Measurements from ENCODE around the gene MEIS2. TPM values are rescaled to one million over a fixed set of nuclear protein-coding genes. Genes with fewer than 3 reads are reported as not detected.

MEIS2 gene
- total RNA-seq, 1 donor from 2014 or later: not detected

DNA sequence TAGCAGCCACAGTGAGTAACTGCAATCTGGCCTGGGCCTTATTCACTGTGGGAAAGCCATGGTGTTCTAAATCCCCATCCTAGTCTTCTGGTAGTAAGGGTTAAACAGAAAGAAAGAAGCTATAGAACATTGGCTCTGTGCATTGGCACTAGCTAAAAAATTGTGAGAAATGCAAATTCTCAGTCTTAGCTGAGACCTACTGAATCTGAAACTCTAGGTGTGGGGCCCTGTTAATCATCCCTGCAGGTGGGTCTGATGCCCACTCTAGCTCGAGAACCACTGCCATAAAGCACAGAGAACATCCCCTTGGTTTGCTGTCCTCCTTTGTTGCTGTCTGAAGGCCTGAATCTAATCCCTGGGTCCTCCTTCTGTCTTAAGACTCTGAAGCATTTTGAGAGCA is 59.3 kb downstream of the MEIS2 start:
- intact Hi-C loops (cut with micrococcal nuclease): no loop called here

DNA sequence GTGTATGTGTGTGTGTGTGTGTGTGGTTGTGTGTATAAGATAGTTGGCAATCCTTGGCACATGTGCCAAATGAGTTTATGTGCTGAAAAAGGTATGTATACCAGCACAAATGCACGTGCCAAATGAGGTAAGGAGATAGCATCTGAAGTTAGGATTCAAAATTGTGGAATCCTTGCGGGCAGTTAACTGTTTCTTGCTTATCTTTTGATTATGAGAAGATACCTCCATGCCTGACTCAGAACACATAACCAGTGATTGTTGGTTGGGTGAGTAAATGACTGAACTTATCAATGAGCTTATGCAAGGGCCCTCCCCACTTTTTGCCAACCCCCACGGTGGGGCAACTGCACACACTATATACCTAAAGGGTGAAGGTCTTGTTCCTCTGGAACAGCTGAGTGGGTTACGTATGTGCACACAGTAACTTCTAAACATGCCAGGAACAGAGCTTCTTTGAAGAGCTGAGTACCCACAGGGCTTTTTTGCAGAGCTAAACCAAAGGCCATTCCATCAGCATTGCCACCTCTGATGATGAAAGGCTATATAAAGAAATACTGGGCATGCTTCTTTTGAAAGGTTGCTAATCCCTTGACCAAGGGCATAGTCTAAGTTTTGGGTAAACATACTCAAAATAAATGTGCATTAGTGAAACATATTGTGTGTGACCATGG is 60.1 kb downstream of the MEIS2 start:
- intact Hi-C loops (cut with micrococcal nuclease): no loop called here

- intact Hi-C loops (cut with micrococcal nuclease): no loop called here
These were observed 61.6 kb downstream of the MEIS2 start for GRCh38 chr15:37038716-37039106.

DNA sequence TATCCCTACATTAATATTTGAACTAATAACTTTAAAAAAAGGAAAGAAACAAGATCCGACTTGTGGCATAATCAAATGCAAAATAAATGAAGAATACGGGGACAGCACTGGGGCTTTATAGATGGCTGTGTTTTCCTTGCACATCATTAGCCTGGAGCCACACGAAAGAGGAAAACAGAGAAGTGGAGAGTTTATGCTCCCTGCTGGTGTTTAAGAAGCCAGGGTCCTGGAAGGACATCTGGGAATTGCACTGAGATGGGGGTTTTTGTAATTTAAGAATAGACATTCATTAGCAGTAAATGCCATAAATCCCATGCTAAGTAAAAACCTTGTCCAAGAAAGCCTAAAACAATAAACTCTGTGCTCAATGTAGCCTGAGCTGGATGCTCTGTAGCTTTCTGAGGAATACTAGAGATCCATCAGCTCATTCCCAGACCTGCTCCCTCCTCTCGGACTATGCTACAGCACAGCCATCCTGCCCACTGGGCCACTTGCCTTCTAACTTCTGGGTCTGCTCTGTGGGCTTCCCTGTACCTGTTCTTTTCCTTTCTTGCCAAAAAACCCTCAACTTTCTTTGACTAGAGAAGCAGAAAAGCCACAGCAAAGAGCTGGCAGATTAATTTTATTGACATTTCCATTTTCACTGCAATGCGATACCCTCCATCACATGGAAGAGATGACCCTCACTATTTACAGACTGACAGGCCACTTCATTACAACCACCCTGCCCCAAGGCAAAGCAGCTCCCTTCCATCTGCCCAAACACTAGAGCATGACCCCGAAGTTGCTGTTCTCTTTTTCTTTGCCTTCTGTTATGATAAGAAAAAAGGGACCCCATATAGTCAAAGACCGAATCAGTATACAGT is 62.3 kb downstream of the MEIS2 start:
- intact Hi-C loops (cut with micrococcal nuclease): no loop called here

DNA sequence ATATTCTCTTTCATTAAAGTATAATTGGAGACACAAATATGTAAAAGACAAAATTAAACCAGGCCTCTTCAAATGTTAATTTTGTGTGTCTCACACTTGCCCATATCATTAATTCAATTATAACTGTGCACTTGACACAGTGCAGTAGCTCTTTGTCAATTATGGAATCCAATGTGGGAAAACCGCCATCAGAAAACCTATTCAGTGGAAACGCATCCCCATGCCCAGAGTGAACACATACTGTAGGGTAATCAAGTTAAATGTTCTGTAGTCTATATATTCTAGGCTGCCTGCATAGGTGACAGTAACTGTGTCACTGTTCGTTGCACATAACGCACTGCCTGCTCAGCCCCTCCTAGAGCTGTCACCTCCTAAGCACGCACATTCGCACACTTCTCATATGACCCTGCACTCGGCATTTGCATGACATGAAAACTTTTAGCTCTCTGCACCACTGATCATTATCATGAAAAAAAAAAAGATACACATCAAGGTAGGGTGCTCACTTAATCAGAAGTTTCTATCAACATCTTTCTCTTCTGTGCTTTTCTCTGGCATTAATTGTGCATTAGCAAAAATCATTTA is 63.2 kb downstream of the MEIS2 start:
- intact Hi-C loops (cut with micrococcal nuclease): no loop called here

DNA sequence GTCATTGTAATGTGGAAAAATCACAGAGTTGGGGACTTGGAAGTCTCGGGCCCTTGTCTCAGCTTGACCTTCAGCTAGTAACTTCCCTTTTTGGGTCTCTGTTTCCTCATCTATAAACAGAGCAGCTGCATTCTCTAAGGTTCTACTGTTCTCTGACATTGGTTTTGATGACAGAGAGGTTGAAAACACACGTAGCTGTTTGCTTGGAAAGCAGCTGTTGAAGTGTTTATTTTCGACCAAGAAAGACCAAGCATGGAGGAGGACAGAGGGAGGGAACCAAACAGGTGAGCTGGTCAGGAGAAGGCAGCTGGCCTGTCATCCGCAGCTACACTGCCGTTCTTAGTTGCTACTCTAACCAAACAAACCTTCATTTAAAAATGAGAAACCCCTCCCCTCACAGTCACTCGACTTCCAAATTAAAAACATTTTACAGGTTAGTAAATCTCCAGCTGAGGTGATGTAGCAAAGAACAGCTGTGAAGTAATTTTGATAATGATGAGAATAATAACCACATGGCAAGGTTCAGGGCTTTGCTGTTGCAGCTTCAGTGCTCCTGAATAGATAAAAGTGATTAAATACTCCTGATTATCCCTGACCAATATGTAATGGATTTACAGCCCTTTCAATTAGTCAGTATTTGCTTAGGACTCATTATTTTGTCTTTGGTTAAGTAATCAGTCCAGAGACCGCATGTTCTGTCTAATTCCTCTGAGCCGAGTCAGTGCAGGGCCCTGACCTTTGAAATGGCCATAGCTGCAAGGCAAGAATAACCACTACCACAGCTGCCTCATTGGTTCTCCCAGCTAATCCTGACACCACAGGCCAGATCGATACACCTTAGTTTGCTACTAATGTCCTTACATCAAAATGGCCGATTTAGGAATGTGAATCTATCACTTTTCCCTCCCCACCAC is 65.3 kb downstream of the MEIS2 start:
- intact Hi-C loops (cut with micrococcal nuclease): no loop called here

- intact Hi-C loops (cut with micrococcal nuclease): no loop called here
These were observed 66.0 kb downstream of the MEIS2 start for GRCh38 chr15:37034392-37034791.

DNA sequence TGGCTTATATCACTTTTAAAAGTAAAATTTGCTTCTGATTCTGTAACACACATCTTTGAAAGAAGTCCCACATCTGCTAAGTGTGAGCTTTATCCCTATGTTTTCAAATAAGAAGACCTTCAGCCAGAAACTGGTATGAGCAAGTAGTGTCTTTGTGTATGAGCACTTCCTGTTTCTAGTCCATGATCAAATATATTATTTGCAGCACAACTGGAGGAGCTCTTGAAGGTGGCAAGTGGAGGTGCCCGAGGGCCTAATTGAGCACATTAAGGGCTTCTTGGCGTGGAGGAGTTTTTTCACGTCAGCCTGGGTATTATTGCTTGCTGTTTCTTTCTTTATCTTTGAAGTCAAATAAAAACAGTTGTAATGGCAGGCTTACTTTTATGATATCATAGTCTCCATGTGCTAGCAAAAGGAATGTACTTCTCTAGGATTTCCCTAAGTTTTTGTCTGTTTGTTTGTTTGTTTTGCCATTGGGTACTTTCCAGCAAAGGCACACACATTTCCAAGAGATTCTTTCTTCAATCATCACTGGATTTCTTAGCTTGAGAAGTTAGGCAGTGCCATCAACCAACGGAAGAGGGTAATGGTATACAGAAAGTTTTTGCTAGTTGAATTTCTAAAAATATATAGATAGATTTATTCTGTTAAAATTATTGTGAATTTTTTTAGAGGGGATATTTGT is 68.1 kb downstream of the MEIS2 start:
- intact Hi-C loops (cut with micrococcal nuclease): no loop called here

DNA sequence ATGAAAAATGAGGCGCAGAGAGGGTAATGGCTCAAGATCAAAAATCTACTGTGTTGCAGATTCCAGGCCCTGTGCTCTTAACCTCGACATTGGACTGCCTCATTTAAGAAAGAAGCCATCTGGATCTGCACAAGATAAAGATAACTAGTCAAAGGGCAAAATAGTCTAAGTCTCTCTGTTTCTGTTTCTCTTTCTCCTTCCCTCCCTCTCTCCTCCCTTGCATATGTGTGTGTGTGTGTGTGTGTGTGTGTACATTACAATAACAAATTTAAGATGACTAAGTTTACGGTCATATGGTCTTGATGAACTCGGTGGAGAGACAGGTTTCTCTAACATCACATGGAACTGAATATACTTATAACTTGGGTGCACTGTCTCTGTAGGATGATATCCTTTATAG is 69.2 kb downstream of the MEIS2 start:
- intact Hi-C loops (cut with micrococcal nuclease): no loop called here

- intact Hi-C loops (cut with micrococcal nuclease): no loop called here
These were observed 71.6 kb downstream of the MEIS2 start for GRCh38 chr15:37028625-37029296.

GRCh38 chr15:37020852-37021251 is 79.5 kb downstream of the MEIS2 start:
- intact Hi-C loops (cut with micrococcal nuclease): no loop called here

DNA sequence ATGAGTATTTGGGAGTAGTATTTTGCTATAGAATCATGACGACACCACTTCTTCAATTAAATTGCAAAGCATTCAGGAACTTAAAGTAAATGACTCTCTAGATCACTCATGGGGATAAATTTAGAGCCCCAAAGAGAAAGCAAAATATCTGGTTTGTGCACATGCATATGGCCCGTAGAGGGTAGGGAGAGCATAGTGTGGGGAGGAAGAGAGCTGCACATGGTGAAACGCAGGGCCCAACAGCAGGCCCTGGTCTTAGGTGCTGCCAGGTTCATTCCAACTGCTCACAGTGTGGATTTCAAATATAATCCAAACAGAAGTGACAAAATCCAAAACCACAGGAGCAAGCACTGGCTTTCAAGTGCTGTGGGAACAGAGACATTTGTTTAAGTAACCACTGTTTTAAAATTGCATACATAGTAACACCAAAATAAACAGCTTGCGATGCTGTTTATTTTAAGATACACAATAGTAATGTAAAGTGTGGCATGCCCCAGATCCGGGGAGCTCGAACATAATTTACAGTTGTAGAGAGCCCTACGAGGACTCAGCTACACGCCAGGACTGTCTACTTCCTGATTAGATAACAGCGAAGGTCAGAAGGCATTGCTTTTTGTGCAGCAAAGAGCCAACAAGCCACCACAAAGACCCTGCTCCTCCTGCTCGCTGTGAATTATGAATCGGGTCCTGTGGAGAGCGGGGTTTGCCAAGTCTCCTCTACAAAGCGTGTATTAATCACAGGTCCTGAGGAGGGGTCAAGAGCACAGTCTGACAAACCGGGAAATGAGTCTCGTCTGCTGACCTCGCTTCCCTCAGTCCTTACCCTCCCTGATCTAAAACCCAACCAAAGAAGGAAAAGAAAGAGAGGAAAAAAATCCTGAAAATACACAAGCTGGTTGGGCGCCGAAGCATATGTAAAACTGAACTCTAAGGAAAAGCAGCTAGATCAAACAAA is 80.6 kb downstream of the MEIS2 start:
- intact Hi-C loops (cut with micrococcal nuclease): no loop called here

DNA sequence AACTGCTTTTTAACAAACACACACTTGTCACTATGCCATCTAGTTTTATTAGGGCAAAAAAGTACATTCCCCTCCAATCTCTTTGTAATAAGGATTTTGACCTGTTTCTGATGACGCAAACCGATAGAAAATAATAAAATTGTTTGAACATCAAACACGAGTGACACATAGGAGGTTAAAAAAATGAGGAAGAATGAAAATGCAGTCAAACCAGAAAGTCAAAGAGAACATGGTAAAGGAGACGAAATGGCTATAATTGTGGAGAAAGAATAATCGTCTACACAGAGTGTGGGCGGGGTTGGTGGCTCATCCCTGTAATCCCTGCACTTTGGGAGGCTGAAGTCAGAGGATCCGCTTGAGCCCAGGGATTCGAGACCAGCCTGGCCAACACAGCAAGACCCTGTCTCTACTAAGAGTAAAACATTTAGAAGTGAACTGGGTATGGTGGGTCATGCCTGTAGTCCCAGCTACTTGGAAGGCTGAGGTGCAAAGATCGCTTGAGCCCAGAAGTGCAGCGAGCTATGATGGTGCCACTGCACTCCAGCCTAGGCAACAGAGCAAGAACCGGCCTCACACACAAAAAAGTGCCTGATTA is 83.2 kb downstream of the MEIS2 start:
- intact Hi-C loops (cut with micrococcal nuclease): no loop called here

- intact Hi-C loops (cut with micrococcal nuclease): no loop called here
These were observed 84.1 kb downstream of the MEIS2 start for GRCh38 chr15:37016231-37016630.

DNA sequence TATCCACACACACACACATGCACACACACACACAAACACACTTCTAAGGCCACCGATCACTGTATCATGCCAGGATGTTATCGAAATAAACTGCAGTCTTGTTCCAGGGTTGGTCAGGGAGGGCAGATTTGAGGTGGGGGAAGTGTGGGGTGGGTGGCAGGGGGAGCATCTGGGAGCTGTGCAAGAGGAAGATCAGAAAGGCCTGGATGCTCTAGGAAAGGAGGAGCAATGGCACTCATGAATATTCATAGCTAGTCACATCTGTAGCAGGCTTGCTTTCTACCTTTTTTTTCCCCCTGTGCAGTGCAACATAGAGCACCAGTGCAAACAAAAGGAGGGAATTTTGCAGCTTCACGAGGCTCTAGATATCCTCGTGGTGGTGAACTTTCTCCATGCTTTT is 84.9 kb downstream of the MEIS2 start:
- intact Hi-C loops (cut with micrococcal nuclease): no loop called here

GRCh38 chr15:37015035-37015434 is 85.3 kb downstream of the MEIS2 start:
- intact Hi-C loops (cut with micrococcal nuclease): no loop called here

- intact Hi-C loops (cut with micrococcal nuclease): no loop called here
These were observed 85.8 kb downstream of the MEIS2 start for GRCh38 chr15:37014566-37014965.

GRCh38 chr15:37014137-37014536 is 86.2 kb downstream of the MEIS2 start:
- intact Hi-C loops (cut with micrococcal nuclease): no loop called here

GRCh38 chr15:37010595-37010994 is 89.8 kb downstream of the MEIS2 start:
- intact Hi-C loops (cut with micrococcal nuclease): no loop called here

Measured in T-helper 2 cell treated with Interferon-gamma antibody and Interleukin-4, amounts not matched to agents 100 ng/mL and 5 ng/mL, for 36 hours (primary cell).